Thyroid gland (tissue), 4 donors: ENCODE data around the gene ZNF516.

Experiments used
- CTCF ChIP-seq, 6 experiments: fragments of 200-600 bp in 3 of 6; fragments of 450-650 bp in 3 of 6; sonication (generic) in 3 of 6; IDR thresholded peaks; one replicate each; pipeline ENCODE4 v1.5.1; 2016 to 2019; ENCODE audit warnings: antibody characterized with exemption in 6 of 6, mild to moderate bottlenecking in 2 of 6, inconsistent platforms in 1 of 6, moderate library complexity in 1 of 6
- POLR2A ChIP-seq, 2 donors: fragments of 450-650 bp; IDR thresholded peaks; one replicate each; pipeline ENCODE4 v1.6.1; 2017; ENCODE audit warnings: antibody characterized with exemption in 2 of 2, mild to moderate bottlenecking in 2 of 2, moderate library complexity in 1 of 2

GRCh38 chr18:76515576-76515975 is 20.5 kb upstream of the ZNF516 start:
- TF ChIP-seq CTCF (IDR thresholded peaks at IDR 0.05), result no peak
- no peak for TF ChIP-seq POLR2A (IDR thresholded peaks at IDR 0.05)
